D721Med (cell line): ENCODE results near the gene TLE5.
"Not testable (repeated sequence)": the region's sequence is repeated elsewhere in the genome, so short reads cannot be mapped to it uniquely, and the experiment has no call there.

ENCODE experiments used
- DNase-seq: peaks from one replicate; pipeline ENCODE4 v3.0.0; 2011; ENCODE audit warnings: low spot score; ENCODE audit not compliant: insufficient read length
- FAIRE-seq: peaks from 2 replicates; lab custom pipeline; 2011; peaks lifted over from hg19 to GRCh38; lab: Jason Lieb, UNC
- CTCF ChIP-seq: IDR thresholded peaks from 2 replicates; pipeline ENCODE4 v1.5.1; 2012; ENCODE audit warnings: mild to moderate bottlenecking, control low read depth; ENCODE audit not compliant: insufficient read depth; ENCODE audit errors: missing control alignments

The TLE5 gene

GRCh38 chr19:3054265-3054971, 7.9 kb downstream of the TLE5 start:
- FAIRE-seq (no peak), DNase-seq (no peak)
- TF ChIP-seq CTCF = no peak

GRCh38 chr19:3053780-3054179, 8.5 kb downstream of the TLE5 start:
- DNase-seq (no peak), FAIRE-seq (no peak)
- no peak for TF ChIP-seq CTCF

GRCh38 chr19:3053218-3053621, 9.1 kb downstream of the TLE5 start:
- no peak for TF ChIP-seq CTCF
- DNase-seq (no peak), FAIRE-seq (no peak)

- not testable (repeated sequence) for FAIRE-seq, DNase-seq
Observed at GRCh38 chr19:3050016-3050415, 12.3 kb downstream of the TLE5 start.

- DNase-seq (no peak), FAIRE-seq (no peak)
- no peak for TF ChIP-seq CTCF
Observed at GRCh38 chr19:3049089-3049488, 13.2 kb downstream of the TLE5 start.

- FAIRE-seq = no peak
- no peak for DNase-seq
- no peak for TF ChIP-seq CTCF
Observed at GRCh38 chr19:3048190-3048533, 14.1 kb downstream of the TLE5 start.

- FAIRE-seq = no peak
Observed at GRCh38 chr19:3047496-3048189, 14.7 kb downstream of the TLE5 start.

More at GRCh38 chr19:3047496-3048189, 14.7 kb downstream of the TLE5 start:
- no peak for TF ChIP-seq CTCF
- no peak for DNase-seq
